Measurements from ENCODE around the gene GRIFIN.

- TF ChIP-seq EZH2 (IDR thresholded peaks at IDR 0.05; ENCODE audit: low read length) = no peak
- TF ChIP-seq CTCF (optimal IDR thresholded peaks at IDR 0.05 in 1 of 3, IDR thresholded peaks at IDR 0.05 in 1 of 3, conservative IDR thresholded peaks at IDR 0.05 in 1 of 3; ENCODE audit: extremely low read depth in 1 of 3, insufficient read depth in 2 of 3, low read length in 3 of 3) = no peak
Observed at GRCh38 chr7:2483494-2483893, 7.3 kb upstream of the GRIFIN start.
